ENCODE data around the gene BORCS5. TPM values are rescaled to one million over a fixed set of nuclear protein-coding genes. Genes with fewer than 3 reads are reported as not detected.
"Not testable (repeated sequence)": the region's sequence is repeated elsewhere in the genome, so short reads cannot be mapped to it uniquely, and the experiment has no call there.

Gene BORCS5
- 2.2 and 4.0 TPM in 2 replicates for total RNA-seq

DNA sequence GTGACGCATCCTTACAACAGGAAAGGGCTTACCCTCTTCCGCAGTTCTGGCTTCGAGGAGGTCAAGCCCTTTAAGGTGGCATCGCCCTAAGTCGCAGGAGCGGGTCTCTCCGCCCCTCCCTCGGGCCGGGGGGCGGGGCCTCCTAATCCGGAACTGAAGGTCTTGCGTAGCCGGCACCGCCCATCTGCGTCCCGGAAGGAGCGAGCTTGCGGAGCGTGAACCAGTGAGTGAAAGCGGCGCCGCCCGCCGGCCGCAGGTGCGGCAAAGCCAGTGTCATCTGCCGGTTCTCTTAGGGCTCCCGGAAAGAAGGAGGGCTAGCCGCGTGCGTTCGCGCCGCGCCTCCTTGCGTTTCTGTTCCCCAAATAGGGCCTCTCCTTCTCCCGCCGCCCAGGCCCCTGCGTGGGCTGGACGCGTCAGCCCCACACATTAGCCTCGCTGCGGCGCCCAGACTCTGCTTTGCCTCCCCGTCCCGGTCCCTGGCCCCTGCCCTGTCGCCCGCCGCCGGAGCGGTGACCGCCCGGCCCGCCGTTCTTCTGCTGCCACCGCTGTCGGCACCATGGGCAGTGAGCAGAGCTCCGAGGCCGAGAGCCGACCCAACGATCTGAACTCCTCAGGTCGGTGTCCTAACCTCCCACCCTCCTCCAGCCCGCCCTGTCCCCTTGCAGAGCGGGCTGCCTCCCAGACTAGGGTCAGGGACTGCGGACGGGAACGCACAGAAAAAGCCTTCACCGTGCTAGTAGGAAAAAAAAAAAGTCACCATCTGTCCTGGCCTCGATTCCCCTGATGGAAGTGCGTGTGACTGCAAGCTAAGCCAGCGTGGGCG lies at the start of gene BORCS5:
Gene BORCS5, plus strand, starts transcription at position 183 of the 823 bp plus-strand sequence. Its CDS starts 374 bp downstream, at position 557.
- DNase-seq (ENCODE audit: low read depth in 2 of 2) = peak; percentile 95

DNA sequence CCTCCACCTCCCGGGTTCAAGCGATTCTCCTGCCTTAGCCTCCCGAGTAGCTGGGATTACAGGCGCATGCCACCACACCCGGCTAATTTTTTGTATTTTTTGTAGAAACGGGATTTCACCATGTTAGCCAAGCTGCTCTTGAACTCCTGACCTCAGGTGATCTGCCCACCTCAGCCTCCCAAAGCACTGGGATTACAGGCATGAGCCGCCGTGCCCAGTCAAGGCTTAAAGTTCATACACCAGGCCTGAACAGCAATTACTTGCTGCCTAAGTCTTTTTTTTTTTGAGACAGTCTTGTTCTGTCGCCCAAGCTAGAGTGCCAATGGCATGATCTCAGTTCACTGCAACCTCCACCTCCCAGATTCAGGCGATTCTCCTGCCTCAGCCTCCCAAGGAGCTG lies 46.2 kb upstream of the BORCS5 start:
- not testable (repeated sequence) for DNase-seq (ENCODE audit: low read depth in 2 of 2)

DNA sequence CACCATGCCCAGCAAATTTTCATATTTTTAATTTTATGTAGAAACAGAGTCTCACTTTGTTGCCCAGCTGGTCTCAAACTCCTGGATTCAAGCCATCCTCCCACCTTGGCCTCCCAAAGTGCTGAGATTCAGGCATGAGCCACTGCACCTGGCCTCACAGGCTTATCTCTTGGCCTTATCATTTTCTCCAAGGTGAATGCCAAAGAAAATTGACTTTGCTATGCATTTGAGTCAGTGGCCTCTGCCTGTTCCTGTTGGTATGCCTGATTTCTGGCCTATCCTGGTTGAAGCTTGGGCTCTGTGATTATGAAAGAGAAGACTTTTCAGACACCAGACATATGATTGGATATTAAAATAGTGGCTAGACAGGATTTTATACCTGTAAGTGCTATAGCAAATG lies 41.0 kb upstream of the BORCS5 start:
- DNase-seq (ENCODE audit: low read depth in 2 of 2) = no peak

DNA sequence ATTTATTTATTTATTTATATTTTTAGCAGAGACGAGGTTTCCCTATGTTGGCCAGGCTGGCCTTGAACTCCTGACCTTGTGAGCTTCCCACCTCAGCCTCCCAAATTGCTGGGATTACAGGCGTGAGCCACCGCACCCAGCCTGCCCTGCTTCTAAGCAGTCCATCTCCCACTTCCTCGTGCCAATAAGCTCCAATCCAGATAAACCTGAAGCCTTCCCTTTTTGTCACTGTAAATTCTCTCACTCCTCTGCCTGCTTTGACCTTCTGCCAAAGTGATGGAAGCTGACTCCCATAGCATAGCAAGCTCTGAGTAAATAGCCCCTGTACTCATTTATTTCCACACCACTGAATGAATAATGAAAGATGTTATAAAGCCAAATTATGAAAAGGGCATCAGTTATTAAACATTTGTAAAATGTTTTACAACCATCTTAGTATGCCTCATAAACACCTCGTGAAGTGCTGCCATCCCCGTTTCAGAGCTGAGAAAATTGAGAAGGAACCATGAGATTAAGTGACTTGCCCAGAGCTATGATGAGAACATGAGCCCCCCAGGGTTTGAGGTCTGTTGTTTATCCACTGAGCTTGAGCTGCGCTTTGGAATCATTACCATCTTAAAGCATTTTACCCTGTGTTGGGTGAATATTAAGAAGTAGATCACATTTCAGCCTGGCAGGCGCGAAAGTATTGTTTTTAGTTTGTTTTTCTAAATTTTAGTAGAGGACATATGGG lies 37.3 kb upstream of the BORCS5 start:
- no peak for DNase-seq (ENCODE audit: low read depth in 2 of 2)

DNA sequence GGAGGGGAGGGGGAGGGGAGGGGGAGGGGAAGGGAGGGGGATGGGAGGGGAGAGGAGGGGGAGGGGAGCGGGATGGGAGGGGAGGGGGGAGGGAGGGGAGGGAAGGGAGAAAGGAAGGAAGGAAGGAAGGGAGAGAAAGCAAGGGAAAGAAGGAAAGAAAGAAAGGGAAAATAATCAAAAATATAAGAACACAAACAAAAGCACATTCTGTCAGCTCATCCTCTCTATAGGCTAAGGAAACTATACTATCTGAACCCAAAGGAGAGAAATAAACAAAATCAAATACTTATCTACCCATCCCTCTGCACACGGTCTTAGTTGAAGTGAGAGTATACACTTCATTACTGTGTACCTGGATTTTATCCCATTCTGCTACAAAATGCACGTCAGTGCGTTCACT lies 33.8 kb upstream of the BORCS5 start:
- DNase-seq (ENCODE audit: low read depth in 2 of 2) = no peak

DNA sequence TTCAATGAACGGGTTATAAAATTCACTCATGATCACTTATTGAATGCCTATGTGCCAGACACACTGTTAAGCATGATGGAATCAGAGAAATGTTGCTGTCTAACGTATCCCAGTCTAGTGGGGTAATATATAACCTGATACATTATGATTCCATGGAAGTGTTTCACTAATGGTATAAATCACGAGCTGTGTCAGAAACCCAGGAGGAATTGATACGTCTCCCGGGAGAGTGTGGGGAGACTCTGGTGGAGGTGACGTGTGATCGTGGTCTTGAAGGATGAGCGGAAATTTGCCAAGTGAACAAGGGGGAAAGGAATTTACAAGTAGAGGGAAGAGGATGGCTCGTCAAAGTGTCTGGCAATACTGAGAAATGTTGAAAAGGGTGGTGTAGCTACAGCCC lies 33.3 kb upstream of the BORCS5 start:
- DNase-seq (ENCODE audit: low read depth in 2 of 2) = no peak

DNA sequence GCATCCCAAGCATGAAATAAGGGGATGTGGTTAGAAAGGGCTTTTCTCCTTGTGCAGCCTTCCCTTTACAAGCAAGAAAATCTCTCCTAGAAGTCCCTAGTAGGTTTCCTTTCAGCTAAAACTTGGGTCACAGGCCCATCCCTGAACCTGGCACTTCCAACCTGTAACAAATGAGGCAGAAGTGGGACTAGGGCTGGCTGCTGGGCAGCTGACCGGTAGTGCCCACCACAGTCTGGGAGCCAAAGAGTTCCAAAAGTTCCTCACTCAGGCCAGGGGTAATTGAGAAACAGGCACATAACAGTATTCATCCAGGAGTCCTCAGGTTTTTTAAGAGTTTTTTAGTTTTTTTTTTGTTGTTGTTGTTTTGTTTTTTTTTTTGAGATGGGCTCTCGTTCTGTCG lies 30.6 kb upstream of the BORCS5 start:
- DNase-seq (ENCODE audit: low read depth in 2 of 2) = no peak

DNA sequence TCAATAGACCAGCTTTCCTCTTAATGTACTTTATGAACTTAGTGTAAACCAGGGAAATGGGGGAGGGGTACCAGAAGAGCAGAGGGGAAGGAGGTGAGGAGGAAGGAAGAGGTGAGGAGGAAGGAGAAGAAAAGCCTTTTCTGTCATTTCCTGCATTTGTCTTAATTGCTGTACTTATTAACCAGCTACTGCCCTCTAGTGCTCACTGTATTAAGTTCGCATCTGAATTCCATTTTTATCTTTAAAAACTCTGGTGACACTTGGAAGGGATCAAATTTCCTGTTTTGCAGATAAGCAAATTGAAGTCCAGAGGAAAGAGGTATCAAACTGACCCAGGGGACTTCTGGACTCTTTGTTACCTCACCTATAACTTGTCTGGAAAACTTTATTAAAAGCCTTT lies 29.1 kb upstream of the BORCS5 start:
- peak; percentile 74 to 83 for DNase-seq (ENCODE audit: low read depth in 2 of 2)

DNA sequence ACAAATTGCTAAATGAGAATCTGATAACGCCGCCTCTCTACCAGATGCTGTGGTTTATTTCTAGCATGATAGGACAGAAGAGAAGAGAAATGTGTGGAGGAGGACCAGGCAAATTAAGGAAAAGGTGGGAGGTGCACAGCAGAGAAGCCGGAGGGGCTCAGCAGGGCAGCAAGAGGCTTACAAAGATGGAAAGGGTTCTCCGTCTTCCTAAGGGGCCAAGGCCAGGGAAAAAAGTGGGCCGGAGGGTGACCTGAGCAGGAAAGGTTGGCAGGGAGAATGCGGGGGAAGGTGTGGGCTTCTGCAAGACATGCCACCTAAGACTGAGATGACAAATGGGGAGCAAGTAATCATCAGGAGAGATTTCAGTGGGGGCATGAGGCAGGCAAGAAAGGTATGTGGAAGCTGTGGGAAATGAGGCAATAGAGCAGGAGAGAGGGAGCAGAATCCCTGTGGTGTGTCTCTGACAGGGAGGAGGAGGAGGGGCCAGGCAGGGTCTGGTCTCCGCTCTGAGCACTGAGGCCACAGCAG lies 25.6 kb upstream of the BORCS5 start:
- no peak for DNase-seq (ENCODE audit: low read depth in 2 of 2)

DNA sequence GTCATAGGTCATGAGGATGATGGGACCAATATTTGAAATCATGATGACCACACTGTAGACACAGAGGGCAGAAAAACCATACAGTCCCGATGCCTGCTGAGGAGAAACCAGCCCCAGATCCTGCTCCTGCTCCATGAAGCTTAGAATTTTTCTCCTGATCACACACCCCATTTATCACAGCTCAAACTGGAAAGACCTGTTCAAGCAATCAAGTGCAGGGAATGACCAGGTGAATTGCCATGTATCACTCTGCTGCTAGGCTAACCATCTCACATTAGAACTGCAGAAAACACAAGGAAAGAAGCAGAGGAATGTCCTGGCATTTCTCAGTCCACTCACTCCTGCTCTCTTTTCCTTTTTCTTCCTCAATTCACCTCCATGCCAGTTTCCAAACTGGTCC lies 25.0 kb upstream of the BORCS5 start:
- DNase-seq (ENCODE audit: low read depth in 2 of 2) = no peak

DNA sequence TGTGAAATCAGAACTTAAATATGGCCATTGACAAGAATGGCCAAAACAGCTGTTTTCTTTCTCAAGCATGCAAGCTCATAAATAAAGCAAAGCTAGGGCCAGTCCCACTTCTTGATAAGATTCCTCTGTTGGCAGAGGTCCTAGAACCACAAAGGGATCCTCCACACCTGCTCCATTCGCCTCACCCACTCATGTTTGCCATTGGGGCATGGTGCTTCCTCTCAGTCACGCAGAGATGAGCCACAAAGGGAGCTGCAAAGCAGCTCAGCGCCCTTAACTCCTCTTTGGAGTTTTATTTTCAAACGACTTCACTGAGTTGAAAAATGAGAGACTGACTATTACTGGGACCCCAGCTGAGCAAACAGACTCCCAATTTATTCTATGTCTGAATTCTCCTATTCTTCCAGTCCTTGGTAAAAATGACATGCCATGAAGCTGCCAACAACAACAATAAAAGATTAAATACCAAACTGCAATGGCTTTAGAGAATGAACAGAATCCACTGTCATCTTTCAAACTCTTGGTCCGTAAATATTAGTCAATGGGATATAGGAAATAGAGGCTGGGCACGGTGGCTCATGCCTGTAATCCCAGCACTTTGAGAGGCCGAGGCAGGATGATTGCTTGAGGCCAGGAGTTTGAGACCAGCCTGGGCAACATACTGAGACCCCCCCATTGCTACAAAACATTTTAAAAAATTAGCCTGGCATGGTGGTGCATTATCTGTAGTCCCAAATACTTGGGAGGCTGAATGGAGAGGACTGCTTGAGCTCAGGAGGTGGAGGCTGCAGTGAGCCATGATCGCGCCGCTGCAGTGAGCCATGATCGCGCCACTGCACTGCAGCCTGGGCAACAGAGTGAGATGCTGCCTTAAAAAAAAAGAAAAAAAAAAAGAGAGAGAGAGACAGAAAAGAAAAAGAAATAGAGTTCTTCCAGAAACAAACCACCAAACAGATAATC lies 23.2 kb upstream of the BORCS5 start:
- peak; percentile 49 to 64 for DNase-seq (ENCODE audit: low read depth in 2 of 2)

DNA sequence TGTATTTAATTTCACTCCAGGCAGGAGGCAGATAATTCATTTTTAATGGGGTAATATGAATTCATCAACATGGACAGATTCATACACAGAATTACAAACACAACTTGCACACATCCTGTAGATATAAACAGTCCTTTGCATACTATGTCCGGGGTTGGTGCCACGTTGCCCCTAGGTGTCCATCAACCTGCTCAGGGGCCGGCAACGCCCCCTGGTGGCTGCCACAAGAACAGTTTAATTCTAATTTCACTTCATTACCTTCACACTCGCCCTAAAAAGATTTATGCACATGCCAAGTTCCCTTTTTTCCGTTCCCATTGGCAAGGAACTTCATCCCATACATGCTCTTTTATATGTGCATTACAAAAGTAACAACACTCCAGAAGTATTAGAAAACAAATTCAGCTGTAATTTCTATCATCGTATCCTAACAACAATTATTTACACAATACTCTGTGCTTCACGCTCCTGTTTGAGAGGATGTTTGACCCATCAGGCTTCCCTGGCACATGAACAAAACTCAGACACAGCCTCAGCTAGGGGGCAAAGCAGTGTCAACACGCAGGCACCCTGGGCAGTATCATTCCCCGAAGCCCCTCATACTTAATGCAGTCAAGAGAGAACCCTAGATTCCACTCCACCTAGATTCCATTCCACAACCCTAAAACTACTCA lies 22.4 kb upstream of the BORCS5 start:
- peak; percentile 75 to 77 for DNase-seq (ENCODE audit: low read depth in 2 of 2)

DNA sequence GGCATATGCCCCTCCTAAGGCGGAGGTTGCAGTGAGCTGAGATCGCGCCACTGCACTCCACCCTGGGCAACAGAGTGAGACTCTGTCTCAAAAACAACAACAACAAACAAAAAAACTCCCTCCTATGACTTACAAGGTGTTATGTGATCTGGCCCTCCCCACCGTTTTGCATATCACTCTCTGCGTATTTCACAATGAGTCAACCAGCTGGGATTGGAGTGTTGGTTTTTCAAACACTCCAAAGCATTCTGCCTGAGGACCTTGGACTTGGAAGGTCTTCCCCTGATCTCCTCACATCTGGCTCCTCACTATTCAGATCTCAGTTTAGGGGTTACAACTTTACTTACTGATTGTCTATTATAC lies 20.8 kb upstream of the BORCS5 start:
- DNase-seq (ENCODE audit: low read depth in 2 of 2) = peak in 1 of 2 donors; percentile 68

DNA sequence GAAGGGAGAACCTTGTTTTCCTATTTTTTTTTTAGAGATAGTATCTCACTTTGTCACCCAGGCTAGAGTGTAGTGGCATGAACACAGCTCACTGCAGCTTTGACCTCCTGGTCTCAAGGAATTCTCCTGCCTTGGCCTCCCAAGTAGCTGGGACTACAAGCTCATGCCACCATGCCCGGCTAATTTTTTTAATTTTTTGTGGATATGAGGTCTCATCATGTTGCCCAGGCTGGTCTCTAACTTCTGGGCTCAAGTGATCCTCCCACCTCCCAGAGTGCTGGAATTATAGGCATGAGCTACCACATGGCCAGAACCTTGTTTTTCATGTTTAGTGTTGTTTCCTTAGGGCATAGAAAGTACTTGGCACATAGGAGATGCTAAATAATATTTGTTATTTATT lies 20.4 kb upstream of the BORCS5 start:
- no peak for DNase-seq (ENCODE audit: low read depth in 2 of 2)

DNA sequence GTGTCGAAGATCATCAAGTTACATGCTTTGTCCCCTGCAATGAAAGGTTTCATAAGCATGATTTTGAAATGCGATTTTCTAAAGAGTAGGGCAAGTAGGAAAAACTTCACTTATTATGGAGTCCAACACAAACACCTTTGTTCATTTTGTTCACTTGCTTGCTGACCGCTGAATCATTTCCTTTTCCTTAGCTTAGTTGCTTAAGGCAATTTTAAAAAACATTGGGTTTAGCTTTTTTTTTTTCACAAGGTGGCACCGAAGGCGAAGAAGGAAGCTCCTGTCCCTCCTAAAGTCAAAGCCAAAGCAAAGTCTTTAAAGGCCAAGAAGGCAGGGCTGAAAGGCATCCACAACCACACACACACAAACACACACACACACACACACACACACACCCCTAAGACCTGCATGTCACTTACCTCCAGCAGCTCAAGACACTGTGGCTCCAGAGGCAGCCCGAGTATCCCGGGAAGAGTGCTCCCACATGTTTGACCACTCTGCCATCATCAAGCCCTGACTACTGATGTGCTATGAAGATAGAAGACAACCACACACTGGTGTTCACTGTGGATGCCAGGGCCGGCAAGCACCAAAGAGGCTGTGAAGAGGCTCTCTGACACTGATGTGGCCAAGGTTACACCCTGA lies 18.2 kb upstream of the BORCS5 start:
- DNase-seq (ENCODE audit: low read depth in 2 of 2) = peak; percentile 21 to 91

DNA sequence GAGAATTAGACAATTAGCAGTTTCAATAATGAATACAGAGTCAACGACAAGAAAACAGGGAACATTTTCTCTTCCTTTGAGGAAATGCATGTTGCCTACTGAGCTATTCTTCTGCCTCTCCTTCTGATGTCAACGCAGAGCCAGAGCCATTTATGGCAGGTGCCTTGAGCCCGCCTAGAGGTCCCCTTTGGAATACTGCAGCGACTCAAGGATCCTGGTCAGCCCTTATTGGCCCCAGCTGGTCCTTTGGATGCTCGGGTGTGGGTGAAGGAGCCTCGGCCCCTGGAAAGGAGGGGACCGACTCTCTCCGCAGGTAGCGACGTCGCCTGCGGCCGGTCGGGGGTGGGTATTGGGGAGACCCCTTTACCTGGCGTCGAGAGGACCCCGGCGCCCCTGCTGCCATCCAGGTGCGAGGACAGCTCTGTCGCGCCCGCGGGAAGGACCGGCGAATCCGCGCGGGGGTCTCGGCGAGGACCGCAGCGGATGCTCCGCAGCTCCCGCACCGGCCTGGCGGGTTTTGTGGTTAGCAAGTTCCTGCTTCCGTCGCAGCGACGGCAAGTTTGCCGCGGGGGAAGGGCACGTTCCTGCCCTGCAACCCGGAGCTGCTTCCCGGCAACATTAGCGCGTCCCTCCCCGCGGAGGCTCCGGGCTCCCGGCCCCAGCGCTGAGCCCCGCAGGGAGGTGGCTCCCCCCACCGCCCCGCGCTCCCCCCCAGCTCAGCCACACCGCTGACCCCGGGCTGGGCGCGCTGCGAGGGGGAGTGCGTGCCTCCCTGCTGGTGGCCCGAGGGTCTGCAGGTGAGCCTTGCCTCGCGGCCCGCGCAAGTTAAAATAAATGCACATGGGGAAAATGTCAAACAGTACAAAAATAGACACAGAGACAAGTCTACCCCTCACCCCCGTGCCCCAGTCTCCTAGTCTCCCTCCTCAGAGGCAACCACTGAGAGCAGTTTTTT lies 6.9 kb upstream of the BORCS5 start, which contains the start of gene MANSC1:
Gene MANSC1, minus strand, starts transcription at position 532 of the 955 bp plus-strand sequence. CDS start 6,928 bp downstream, outside the sequence.
- peak; percentile 59 to 79 for DNase-seq (ENCODE audit: low read depth in 2 of 2)

DNA sequence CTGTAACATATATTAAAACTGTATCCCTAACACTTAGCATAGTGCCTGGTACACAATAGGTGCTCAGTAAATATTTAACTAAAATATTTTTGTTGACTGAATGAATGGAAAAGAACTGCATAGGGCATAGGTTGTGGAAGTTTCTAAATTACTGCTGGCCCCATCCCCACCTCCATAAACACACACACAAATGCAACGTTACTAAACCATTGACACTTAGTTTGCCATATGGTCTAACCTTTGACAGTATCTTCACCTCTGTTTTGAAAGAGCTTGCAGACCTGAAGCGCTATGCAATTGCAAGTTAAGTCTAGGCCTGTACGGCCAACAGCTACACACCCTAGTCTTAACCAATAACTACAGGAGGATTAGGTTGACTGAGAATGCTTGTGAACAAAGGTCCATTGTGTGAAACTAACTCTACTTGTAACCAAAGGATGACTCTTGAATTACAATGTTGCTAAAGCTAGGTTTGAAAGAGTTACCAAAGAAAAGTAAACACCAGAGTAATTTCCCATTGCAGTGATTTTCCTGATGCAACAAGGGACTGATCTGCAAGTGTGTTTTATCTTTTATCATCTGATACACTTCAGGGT lies 5.9 kb upstream of the BORCS5 start:
- no peak for DNase-seq (ENCODE audit: low read depth in 2 of 2)

DNA sequence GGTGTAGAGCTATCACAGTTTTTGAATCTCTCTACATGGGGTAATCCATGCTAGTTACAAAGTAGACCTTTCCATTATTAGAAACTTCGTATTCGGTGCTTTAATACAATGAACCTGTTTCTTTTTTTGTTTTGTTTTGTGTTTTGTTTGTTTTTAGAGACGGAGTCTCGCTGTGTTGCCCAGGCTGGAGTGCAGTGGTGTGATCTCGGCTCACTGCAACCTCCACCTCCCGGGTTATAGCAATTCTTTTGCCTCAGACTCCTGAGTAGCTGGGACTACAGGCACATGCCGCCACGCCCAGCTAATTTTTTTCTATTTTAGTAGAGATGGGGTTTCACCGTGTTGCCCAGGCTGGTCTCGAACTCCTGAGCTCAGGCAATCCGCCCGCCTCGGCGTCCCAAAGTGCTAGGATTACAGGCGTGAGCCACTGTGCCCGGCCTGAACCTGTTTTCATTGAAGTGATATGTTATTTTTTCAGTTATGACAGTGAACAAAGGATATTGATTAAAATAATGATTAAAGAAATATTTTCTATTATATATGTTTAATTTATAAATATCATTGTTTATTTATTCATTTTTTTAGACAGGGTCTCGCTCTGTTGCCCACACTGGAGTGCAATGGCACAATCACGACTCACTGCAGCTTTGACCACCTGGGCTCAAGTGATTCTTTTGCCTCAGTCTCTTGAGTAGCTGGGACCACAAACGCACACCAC lies 5.3 kb upstream of the BORCS5 start:
- not testable (repeated sequence) for DNase-seq (ENCODE audit: low read depth in 2 of 2)

Measured in lung microvascular endothelial cell (primary cell).